HL-60 (cell line): ENCODE results near the gene ARHGAP30.

Experiments
- DNase-seq, 2 experiments: peaks; one replicate each; pipeline ENCODE4 v3.0.0-alpha.2; 2010 to 2020; ENCODE audit warnings: low read depth in 1 of 2, low spot score in 1 of 2
- H3K27ac ChIP-seq: fragments of 250-450 bp; sonication (Bioruptor Pico); replicated peaks from 2 replicates; pipeline ENCODE4 v1.5.1; 2020; ENCODE audit warnings: mild to moderate bottlenecking, moderate library complexity
- H3K27me3 ChIP-seq: fragments of 250-450 bp; sonication (Bioruptor Pico); 2 replicates; pipeline ENCODE4 v1.5.1; 2021; ENCODE audit warnings: mild to moderate bottlenecking, moderate library complexity; ENCODE audit not compliant: insufficient read depth, poor library complexity, severe bottlenecking
- H3K4me3 ChIP-seq: replicated peaks from 2 replicates; pipeline ENCODE4 v1.5.1; 2011; ENCODE audit warnings: mild to moderate bottlenecking, control low read depth, low read length; ENCODE audit not compliant: insufficient read depth
- GABPA ChIP-seq: IDR thresholded peaks from 2 replicates; pipeline ENCODE4 v1.6.1; 2012; ENCODE audit warnings: low read depth
- POLR2AphosphoS5 ChIP-seq: IDR thresholded peaks from 2 replicates; pipeline ENCODE4 v1.6.1; 2012; ENCODE audit warnings: low read depth
- SPI1 ChIP-seq: IDR thresholded peaks from 2 replicates; pipeline ENCODE4 v1.6.1; 2012; ENCODE audit warnings: low read depth, mild to moderate bottlenecking, borderline replicate concordance
- TF ChIP-seq, protein P1 (sequence below): IDR thresholded peaks from 2 replicates; pipeline ENCODE4 v1.6.1; 2012; ENCODE audit warnings: low read depth; ENCODE audit not compliant: insufficient replicate concordance
- TF ChIP-seq, protein P2 (sequence below): IDR thresholded peaks from one replicate; pipeline ENCODE4 v1.5.1; 2011; ENCODE audit warnings: low read length, control low read depth, inconsistent platforms; ENCODE audit not compliant: insufficient read depth

Gene ARHGAP30

DNA sequence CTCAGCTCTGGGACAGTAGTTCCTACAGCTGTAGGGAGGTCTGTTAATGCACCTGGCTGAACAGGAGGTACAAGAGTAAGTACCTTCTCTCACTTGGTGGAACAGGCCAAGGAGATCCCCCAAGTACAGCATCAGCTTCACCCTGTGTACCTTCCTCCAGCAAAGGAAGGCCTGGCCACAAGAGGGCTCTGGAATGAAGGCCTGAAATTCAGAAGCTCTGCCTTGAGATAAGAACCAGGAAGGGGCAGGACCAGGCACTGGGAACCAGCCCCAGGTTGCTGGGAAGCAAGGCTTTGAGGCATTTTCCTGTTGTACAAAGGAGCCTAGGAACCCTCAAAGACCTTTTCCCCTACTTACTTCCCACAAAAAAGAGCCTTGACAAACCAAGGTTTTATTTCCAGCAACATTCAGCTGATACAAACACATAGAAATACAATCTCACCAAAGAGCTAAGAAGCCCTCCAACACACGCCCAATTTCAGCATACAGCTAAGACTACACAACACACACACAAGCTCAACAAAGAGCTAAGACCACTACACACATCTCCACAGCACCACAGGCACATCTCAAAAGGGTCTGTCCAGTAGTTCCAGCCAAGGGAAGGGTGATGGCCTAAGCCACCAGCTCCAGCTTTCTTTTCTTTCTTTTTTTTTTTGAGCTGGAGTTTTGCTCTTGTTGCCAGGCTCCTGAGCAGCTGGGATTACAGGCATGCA is 72.2 kb downstream of the ARHGAP30 start:
- no peak overlapping the region for H3K4me3 ChIP-seq
- H3K27ac ChIP-seq: 0 out of 2 replicates have a peak overlapping the region, but pooled peaks have one; percentile 22
- H3K27me3 ChIP-seq: no peaks in the 10 kb centered on the region
- DNase-seq: peak in 1 of 2 experiments; percentile 70
- TF ChIP-seq POLR2AphosphoS5 (no peak), GABPA (no peak), SPI1 (no peak)
- TF ChIP-seq, protein P1, sequence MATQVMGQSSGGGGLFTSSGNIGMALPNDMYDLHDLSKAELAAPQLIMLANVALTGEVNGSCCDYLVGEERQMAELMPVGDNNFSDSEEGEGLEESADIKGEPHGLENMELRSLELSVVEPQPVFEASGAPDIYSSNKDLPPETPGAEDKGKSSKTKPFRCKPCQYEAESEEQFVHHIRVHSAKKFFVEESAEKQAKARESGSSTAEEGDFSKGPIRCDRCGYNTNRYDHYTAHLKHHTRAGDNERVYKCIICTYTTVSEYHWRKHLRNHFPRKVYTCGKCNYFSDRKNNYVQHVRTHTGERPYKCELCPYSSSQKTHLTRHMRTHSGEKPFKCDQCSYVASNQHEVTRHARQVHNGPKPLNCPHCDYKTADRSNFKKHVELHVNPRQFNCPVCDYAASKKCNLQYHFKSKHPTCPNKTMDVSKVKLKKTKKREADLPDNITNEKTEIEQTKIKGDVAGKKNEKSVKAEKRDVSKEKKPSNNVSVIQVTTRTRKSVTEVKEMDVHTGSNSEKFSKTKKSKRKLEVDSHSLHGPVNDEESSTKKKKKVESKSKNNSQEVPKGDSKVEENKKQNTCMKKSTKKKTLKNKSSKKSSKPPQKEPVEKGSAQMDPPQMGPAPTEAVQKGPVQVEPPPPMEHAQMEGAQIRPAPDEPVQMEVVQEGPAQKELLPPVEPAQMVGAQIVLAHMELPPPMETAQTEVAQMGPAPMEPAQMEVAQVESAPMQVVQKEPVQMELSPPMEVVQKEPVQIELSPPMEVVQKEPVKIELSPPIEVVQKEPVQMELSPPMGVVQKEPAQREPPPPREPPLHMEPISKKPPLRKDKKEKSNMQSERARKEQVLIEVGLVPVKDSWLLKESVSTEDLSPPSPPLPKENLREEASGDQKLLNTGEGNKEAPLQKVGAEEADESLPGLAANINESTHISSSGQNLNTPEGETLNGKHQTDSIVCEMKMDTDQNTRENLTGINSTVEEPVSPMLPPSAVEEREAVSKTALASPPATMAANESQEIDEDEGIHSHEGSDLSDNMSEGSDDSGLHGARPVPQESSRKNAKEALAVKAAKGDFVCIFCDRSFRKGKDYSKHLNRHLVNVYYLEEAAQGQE: no peak
- TF ChIP-seq, protein P2, sequence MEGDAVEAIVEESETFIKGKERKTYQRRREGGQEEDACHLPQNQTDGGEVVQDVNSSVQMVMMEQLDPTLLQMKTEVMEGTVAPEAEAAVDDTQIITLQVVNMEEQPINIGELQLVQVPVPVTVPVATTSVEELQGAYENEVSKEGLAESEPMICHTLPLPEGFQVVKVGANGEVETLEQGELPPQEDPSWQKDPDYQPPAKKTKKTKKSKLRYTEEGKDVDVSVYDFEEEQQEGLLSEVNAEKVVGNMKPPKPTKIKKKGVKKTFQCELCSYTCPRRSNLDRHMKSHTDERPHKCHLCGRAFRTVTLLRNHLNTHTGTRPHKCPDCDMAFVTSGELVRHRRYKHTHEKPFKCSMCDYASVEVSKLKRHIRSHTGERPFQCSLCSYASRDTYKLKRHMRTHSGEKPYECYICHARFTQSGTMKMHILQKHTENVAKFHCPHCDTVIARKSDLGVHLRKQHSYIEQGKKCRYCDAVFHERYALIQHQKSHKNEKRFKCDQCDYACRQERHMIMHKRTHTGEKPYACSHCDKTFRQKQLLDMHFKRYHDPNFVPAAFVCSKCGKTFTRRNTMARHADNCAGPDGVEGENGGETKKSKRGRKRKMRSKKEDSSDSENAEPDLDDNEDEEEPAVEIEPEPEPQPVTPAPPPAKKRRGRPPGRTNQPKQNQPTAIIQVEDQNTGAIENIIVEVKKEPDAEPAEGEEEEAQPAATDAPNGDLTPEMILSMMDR: peak; percentile 83
